K562 (cell line): ENCODE measurements around the gene CPED1. TPM values are rescaled to one million over a fixed set of nuclear protein-coding genes. Genes with fewer than 3 reads are reported as not detected.

Experiments used
- ATF7 ChIP-seq: fragments of 450-650 bp; IDR thresholded peaks from 2 replicates; pipeline ENCODE4 v1.7.1; 2014; ENCODE audit warnings: mild to moderate bottlenecking, moderate library complexity
- FOXA3 ChIP-seq, 2 experiments: fragments of 450-650 bp in 1 of 2; sonication (generic) in 1 of 2; formaldehyde crosslinking; IDR thresholded peaks in 1 of 2; conservative IDR thresholded peaks in 1 of 2; 2 replicates each; pipeline versions ENCODE4 v1.4.0 to v1.8.0; 2020 to 2022; ENCODE audit warnings: mild to moderate bottlenecking in 2 of 2, missing genetic modification reagents in 1 of 2
- MTF1 ChIP-seq: fragments of 250-450 bp; sonication (Bioruptor Pico); IDR thresholded peaks from 2 replicates; pipeline ENCODE4 v1.9.0; 2021; ENCODE audit warnings: moderate library complexity, mild to moderate bottlenecking, inconsistent platforms, borderline replicate concordance
- NFATC3 ChIP-seq: fragments of 450-650 bp; IDR thresholded peaks from 2 replicates; pipeline ENCODE4 v1.6.1; 2017; ENCODE audit warnings: mild to moderate bottlenecking
- NFYB ChIP-seq: IDR thresholded peaks from 2 replicates; pipeline ENCODE4 v1.6.1; 2011; ENCODE audit warnings: mild to moderate bottlenecking, moderate library complexity; ENCODE audit not compliant: insufficient read length; ENCODE audit errors: extremely low read depth
- SIN3B ChIP-seq: fragments of 450-650 bp; IDR thresholded peaks from 2 replicates; pipeline ENCODE4 v1.6.1; 2017; ENCODE audit warnings: low read depth, mild to moderate bottlenecking, moderate library complexity
- SIRT6 ChIP-seq: IDR thresholded peaks from one replicate; pipeline ENCODE4 v1.6.1; 2012; ENCODE audit warnings: low read depth, mild to moderate bottlenecking, control low read depth, inconsistent platforms, low read length, moderate library complexity
- SMARCB1 ChIP-seq: IDR thresholded peaks from 2 replicates; pipeline ENCODE4 v1.6.1; 2011; ENCODE audit warnings: improper control_type of control experiment, low read depth; ENCODE audit not compliant: insufficient read length
- TBL1XR1 ChIP-seq, 2 experiments: IDR thresholded peaks; 2 replicates each; pipeline ENCODE4 v1.6.1; 2012; ENCODE audit warnings: improper control_type of control experiment in 2 of 2, low read length in 2 of 2, mild to moderate bottlenecking in 1 of 2
- ZNF449 ChIP-seq: fragments of 250-450 bp; sonication (Bioruptor Pico); IDR thresholded peaks from 2 replicates; pipeline ENCODE4 v1.8.0; 2022; ENCODE audit warnings: moderate library complexity, mild to moderate bottlenecking, inconsistent platforms
- ZZZ3 ChIP-seq: fragments of 450-650 bp; IDR thresholded peaks from 2 replicates; pipeline ENCODE4 v1.6.1; 2016; ENCODE audit warnings: antibody characterized with exemption, mild to moderate bottlenecking, moderate library complexity
- polyA plus RNA-seq, 8 experiments: library from polyadenylated mRNA; depleted of rRNA in 4 of 8; stranded (reverse) in 5 of 8; unstranded in 3 of 8; fragments of >200 nt; fragmentation: Nextera tagmentation in 2 of 8; fragmentation: Illumina TruSeq in 1 of 8; extraction: Ambion mirVana in 2 of 8; extraction: Trizol in 1 of 8; gene quantifications; 2 replicates each; pipeline versions ENCODE4 v1.2.1 to v1.2.3, GENCODE V29; 2011 to 2014; ENCODE audit warnings: inconsistent platforms in 1 of 8, missing spikeins in 1 of 8
- total RNA-seq, 7 experiments: library from RNA; depleted of rRNA in 6 of 7; stranded (reverse); fragments of >200 nt in 6 of 7; fragmentation: Illumina TruSeq in 2 of 7; extraction: Trizol in 2 of 7; gene quantifications; 2 replicates each; pipeline versions ENCODE4 v1.2.1 to v1.2.3, GENCODE V29; 2011 to 2021; ENCODE audit warnings: low replicate concordance in 1 of 7
- TF ChIP-seq, protein P1 (sequence below), 2 experiments: fragments of 450-650 bp in 1 of 2; sonication (generic) in 1 of 2; formaldehyde crosslinking in 1 of 2; IDR thresholded peaks; 2 replicates each; pipeline versions ENCODE4 v1.7.1 to v1.9.0; 2016 to 2022; ENCODE audit warnings: inconsistent platforms in 1 of 2, mild to moderate bottlenecking in 1 of 2, missing genetic modification reagents in 1 of 2

Gene CPED1
- total and polyA plus RNA-seq, 9 of the 15 experiments (the other 6 are each of a cell fraction or from before 2014, with no cell fraction given) = 195 to 393 (median 290) TPM

GRCh38 chr7:121081327-121081936, 92.9 kb downstream of the CPED1 start (continued):
- TF ChIP-seq, protein P1, sequence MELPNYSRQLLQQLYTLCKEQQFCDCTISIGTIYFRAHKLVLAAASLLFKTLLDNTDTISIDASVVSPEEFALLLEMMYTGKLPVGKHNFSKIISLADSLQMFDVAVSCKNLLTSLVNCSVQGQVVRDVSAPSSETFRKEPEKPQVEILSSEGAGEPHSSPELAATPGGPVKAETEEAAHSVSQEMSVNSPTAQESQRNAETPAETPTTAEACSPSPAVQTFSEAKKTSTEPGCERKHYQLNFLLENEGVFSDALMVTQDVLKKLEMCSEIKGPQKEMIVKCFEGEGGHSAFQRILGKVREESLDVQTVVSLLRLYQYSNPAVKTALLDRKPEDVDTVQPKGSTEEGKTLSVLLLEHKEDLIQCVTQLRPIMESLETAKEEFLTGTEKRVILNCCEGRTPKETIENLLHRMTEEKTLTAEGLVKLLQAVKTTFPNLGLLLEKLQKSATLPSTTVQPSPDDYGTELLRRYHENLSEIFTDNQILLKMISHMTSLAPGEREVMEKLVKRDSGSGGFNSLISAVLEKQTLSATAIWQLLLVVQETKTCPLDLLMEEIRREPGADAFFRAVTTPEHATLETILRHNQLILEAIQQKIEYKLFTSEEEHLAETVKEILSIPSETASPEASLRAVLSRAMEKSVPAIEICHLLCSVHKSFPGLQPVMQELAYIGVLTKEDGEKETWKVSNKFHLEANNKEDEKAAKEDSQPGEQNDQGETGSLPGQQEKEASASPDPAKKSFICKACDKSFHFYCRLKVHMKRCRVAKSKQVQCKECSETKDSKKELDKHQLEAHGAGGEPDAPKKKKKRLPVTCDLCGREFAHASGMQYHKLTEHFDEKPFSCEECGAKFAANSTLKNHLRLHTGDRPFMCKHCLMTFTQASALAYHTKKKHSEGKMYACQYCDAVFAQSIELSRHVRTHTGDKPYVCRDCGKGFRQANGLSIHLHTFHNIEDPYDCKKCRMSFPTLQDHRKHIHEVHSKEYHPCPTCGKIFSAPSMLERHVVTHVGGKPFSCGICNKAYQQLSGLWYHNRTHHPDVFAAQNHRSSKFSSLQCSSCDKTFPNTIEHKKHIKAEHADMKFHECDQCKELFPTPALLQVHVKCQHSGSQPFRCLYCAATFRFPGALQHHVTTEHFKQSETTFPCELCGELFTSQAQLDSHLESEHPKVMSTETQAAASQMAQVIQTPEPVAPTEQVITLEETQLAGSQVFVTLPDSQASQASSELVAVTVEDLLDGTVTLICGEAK (IDR thresholded peaks at IDR 0.05) = no peak
- TF ChIP-seq, protein P1 (CRISPR knock-in tag; IDR thresholded peaks at IDR 0.05) = no peak
- no peak for TF ChIP-seq SMARCB1
- no peak for TF ChIP-seq MTF1
- peak; percentile 68; the same call in 1 of the 2 replicates for TF ChIP-seq NFATC3
- TF ChIP-seq NFYB = no peak
- TF ChIP-seq ATF7 = peak; percentile 49; the same call in 1 of the 2 replicates
- 0 out of 2 replicates have a peak, but pooled peaks have one; percentile 43 for TF ChIP-seq ZZZ3
- peak in 1 of 2 experiments; percentile 72; a peak in 2 of 4 replicates for TF ChIP-seq FOXA3 (CRISPR knock-in tag; conservative IDR thresholded peaks at IDR 0.05 in 1 of 2, IDR thresholded peaks at IDR 0.05 in 1 of 2)
- TF ChIP-seq TBL1XR1 (IDR thresholded peaks at IDR 0.05; ENCODE audit: low read length in 2 of 2) = peak in 1 of 2 experiments; percentile 32; a peak in 1 of 4 replicates
- no peak for TF ChIP-seq SIRT6
- TF ChIP-seq SIN3B = no peak
- no peak for TF ChIP-seq ZNF449
